ENCODE results near the gene TAPBPL. TPM values are rescaled to one million over a fixed set of nuclear protein-coding genes. Genes with fewer than 3 reads are reported as not detected.

TAPBPL gene, protein sequence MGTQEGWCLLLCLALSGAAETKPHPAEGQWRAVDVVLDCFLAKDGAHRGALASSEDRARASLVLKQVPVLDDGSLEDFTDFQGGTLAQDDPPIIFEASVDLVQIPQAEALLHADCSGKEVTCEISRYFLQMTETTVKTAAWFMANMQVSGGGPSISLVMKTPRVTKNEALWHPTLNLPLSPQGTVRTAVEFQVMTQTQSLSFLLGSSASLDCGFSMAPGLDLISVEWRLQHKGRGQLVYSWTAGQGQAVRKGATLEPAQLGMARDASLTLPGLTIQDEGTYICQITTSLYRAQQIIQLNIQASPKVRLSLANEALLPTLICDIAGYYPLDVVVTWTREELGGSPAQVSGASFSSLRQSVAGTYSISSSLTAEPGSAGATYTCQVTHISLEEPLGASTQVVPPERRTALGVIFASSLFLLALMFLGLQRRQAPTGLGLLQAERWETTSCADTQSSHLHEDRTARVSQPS
- 0.55 TPM for polyA plus RNA-seq (2013, experiment 1 of 2)
- 0.63 TPM for polyA plus RNA-seq (2013, experiment 2 of 2)

DNA sequence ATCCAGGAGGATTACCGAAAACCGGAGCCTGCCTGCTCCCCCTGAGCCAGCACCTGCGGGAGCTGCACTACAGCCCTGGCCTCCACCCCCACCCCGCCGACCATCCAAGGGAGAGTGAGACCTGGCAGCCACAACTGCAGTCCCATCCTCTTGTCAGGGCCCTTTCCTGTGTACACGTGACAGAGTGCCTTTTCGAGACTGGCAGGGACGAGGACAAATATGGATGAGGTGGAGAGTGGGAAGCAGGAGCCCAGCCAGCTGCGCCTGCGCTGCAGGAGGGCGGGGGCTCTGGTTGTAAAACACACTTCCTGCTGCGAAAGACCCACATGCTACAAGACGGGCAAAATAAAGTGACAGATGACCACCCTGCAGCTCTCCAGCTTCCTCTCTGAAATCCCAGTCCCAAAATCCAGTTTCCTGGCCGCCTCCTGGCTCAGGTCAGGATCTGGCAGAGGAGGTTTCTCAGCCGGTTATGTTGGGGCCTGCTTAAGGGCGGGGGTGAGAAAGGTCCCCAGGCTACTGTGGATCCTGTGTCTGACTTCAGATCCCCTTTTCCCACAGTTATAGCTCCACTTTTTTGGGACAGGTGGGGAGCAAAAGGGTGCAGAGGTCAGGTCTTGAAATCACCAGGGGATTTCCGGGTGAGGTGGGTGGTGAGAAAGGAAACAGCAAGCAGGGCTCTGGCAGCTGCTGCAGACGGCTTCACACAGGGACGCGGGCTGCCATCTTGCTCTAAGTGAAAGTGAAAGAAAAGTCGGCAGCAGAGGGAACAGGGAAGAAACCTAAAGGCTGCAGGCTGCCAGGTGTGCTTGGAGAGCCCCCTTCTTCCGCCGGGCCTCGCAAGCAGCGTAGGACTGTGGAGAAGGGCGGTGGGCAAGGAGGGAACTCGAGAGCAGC is at the start of gene TAPBPL:
Gene TAPBPL (plus strand): TSS at position 695 of the 897 bp plus-strand sequence. CDS start 207 bp downstream, outside the sequence.
- H3K27me3 ChIP-seq (ENCODE audit: insufficient read depth, low read length), result no peaks in the 10 kb centered on the region
- peaks cover 38% of the 10 kb centered on the region for H3K4me1 ChIP-seq (ENCODE audit: insufficient read depth, low read length)
- WGBS, result 25% methylated on average over 27 of the region's 27 CpGs
- H3K9ac ChIP-seq (ENCODE audit: low read depth, low read length), result peak within 1 kb of the TSS; percentile 65
- H3K36me3 ChIP-seq (ENCODE audit: insufficient read depth, low read length), result no peaks in the 10 kb centered on the region
- H3K9me3 ChIP-seq (ENCODE audit: insufficient read depth, low read depth, low read length), result no peaks in the 10 kb centered on the region
- H3K4me3 ChIP-seq (ENCODE audit: low read length), result peak within 1 kb of the TSS; percentile 40
- H3K27ac ChIP-seq (ENCODE audit: low read depth, low read length), result peak within 1 kb of the TSS; percentile 90

DNA sequence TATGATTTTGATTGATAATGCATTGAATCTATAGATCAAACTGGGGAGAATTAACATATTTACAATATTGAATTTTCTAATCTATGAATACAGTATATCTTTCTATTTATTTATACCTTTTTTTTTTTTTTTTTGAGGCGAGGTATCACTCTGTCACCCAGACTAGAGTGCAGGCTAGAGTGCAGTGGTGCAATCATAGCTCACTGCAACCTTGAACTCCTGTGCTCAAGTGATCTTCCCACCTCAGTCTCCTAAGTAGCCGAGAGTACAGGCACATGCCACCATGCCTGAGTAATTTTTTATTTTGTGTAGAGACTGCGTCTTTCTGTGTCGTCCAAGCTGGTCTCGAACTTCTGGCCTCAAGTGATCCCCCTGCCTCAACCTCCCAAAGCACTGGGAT is 47.5 kb upstream of the TAPBPL start:
- Histone ChIP-seq H3K36me3 (ENCODE audit: insufficient read depth, low read length) (no peaks in the 10 kb centered on the region), H3K4me1 (ENCODE audit: insufficient read depth, low read length) (no peaks in the 10 kb centered on the region), H3K27ac (ENCODE audit: low read depth, low read length) (no peak overlapping the region), H3K27me3 (ENCODE audit: insufficient read depth, low read length) (no peaks in the 10 kb centered on the region), H3K9me3 (ENCODE audit: insufficient read depth, low read depth, low read length) (no peaks in the 10 kb centered on the region), H3K9ac (ENCODE audit: low read depth, low read length) (no peak overlapping the region), H3K4me3 (ENCODE audit: low read length) (no peak overlapping the region)
- WGBS, result 93% methylated on average over 5 of the region's 5 CpGs

DNA sequence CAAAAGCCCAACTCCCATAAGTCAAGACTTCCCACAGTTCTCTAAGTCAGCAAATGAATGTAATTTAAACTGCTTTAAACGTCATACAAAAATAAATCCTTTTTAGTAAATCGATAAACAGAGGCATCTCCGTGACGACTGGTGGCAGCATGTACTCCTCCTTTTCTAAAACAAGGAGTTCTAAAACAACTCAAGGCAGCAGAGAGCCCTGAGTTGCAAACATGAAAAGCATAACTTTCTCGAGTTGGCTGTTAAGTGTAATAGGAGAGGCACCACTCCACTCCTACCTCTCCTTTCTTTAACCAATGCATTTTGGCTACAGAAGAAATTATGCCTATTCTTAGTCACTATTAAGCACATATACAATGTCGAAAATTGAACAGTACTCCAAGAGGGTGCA is 45.9 kb upstream of the TAPBPL start:
- no peaks in the 10 kb centered on the region for H3K4me1 ChIP-seq (ENCODE audit: insufficient read depth, low read length)
- H3K4me3 ChIP-seq (ENCODE audit: low read length), result no peak overlapping the region
- no peaks in the 10 kb centered on the region for H3K27me3 ChIP-seq (ENCODE audit: insufficient read depth, low read length)
- H3K9me3 ChIP-seq (ENCODE audit: insufficient read depth, low read depth, low read length), result no peaks in the 10 kb centered on the region
- no peak overlapping the region for H3K9ac ChIP-seq (ENCODE audit: low read depth, low read length)
- no peak overlapping the region for H3K27ac ChIP-seq (ENCODE audit: low read depth, low read length)
- 89% methylated on average over 6 of the region's 6 CpGs for WGBS
- H3K36me3 ChIP-seq (ENCODE audit: insufficient read depth, low read length), result no peaks in the 10 kb centered on the region

DNA sequence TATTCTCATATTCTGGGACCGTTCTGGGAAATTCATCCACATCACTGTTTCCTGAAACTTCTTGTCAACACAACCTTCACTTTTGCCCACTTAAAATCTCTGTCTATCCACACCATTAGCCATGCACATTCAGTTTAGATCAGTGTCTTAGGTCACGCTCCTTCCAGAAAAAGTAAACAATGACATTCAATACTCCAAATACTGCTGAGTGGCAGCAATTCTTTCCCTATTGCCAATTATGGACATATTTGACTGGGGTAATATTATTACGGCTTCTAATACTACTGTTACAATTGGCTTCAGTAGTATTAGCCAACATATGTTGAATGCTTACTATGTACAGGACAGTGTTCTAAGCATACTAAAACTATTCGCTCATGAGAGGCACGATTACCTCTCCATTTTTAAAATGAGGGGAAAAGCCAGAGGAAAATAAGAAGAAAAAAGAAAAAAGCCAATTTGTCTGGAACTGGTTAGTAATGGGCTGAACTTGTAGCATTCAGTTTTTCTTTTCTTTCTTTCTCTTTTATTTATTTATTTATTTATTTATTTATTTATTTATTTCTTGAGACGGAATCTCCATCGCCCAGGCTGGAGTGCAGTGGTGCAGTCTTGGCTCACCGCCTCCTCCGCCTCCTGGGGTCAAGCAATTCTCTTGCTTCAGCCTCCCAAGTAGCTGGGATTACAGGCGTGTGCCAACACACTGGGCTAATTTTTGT is 44.4 kb upstream of the TAPBPL start:
- 95% methylated on average over 9 of the region's 10 CpGs for WGBS
- Histone ChIP-seq H3K9me3 (ENCODE audit: insufficient read depth, low read depth, low read length) (no peaks in the 10 kb centered on the region), H3K4me1 (ENCODE audit: insufficient read depth, low read length) (no peaks in the 10 kb centered on the region), H3K27ac (ENCODE audit: low read depth, low read length) (no peak overlapping the region), H3K36me3 (ENCODE audit: insufficient read depth, low read length) (no peaks in the 10 kb centered on the region), H3K4me3 (ENCODE audit: low read length) (no peak overlapping the region), H3K27me3 (ENCODE audit: insufficient read depth, low read length) (no peaks in the 10 kb centered on the region), H3K9ac (ENCODE audit: low read depth, low read length) (no peak overlapping the region)

DNA sequence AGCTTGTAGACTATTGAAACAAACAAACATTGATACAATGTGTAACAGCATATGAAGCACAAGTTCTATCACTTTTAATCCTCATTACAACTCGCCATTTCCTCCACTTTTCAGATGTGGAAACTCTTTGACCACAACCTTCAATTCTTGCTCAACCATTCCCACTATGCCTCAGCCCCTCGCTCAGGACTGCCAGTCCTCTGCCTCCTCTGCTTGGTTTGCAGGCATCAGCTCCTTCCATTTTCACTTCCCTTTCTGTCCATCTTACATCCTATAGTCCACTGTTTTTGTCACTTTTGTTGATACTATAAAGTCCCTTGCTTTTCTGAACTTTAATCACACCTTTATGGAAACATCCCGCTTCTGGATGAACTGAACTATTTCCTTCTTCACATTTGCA is 35.2 kb upstream of the TAPBPL start:
- Histone ChIP-seq H3K9me3 (ENCODE audit: insufficient read depth, low read depth, low read length) (no peaks in the 10 kb centered on the region), H3K9ac (ENCODE audit: low read depth, low read length) (no peak overlapping the region), H3K4me3 (ENCODE audit: low read length) (no peak overlapping the region), H3K27me3 (ENCODE audit: insufficient read depth, low read length) (no peaks in the 10 kb centered on the region), H3K27ac (ENCODE audit: low read depth, low read length) (no peak overlapping the region), H3K4me1 (ENCODE audit: insufficient read depth, low read length) (no peaks in the 10 kb centered on the region), H3K36me3 (ENCODE audit: insufficient read depth, low read length) (no peaks in the 10 kb centered on the region)
- 93% methylated on average over 3 of the region's 3 CpGs for WGBS

DNA sequence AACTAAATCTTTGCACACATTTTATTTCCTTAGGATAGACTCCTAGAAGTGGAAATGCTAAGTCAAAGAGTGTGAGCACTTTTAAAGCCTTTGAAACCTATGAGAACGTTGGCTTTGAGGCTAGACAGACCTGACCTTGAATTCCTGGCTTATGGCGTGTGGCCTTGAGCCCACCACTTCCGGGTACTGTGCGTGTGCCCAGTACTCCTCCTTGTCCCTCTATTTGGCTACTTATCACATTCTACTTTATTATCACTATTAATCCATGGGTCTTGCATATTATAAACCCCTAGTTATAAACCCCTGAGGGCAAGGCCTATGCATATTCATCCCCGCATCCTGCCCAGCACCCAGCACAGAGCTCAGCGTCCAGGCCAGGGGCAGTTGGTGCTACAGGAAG is 33.0 kb upstream of the TAPBPL start:
- Histone ChIP-seq H3K4me1 (ENCODE audit: insufficient read depth, low read length) (0 out of 2 replicates have a peak, but pooled peaks cover 2% of the 10 kb centered on the region), H3K36me3 (ENCODE audit: insufficient read depth, low read length) (no peaks in the 10 kb centered on the region), H3K9ac (ENCODE audit: low read depth, low read length) (no peak overlapping the region), H3K27ac (ENCODE audit: low read depth, low read length) (no peak overlapping the region), H3K9me3 (ENCODE audit: insufficient read depth, low read depth, low read length) (no peaks in the 10 kb centered on the region), H3K4me3 (ENCODE audit: low read length) (no peak overlapping the region), H3K27me3 (ENCODE audit: insufficient read depth, low read length) (no peaks in the 10 kb centered on the region)
- 77% methylated on average over 6 of the region's 6 CpGs for WGBS

DNA sequence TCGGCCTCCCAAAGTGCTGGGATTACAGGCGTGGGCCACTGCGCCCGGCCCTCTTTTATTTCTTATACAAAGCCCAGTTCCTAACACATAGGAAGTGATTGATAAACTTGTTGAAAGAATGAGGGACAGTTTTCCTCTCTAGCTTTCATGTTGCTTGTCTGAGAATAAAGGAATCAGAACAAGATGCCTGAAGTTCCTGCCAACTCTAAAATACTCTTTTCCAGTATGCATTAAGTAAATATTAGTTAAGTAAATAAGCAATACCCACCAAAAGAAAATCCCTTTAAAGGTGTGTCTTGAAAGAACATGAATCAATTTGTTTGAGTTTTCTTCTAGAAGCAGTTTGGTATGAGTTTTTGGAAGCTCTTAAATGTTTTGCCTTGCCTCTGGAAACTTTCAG is 31.5 kb upstream of the TAPBPL start:
- Histone ChIP-seq H3K36me3 (ENCODE audit: insufficient read depth, low read length) (no peaks in the 10 kb centered on the region), H3K27me3 (ENCODE audit: insufficient read depth, low read length) (no peaks in the 10 kb centered on the region), H3K4me1 (ENCODE audit: insufficient read depth, low read length) (0 out of 2 replicates have a peak, but pooled peaks cover 3% of the 10 kb centered on the region), H3K9me3 (ENCODE audit: insufficient read depth, low read depth, low read length) (no peaks in the 10 kb centered on the region), H3K4me3 (ENCODE audit: low read length) (no peak overlapping the region), H3K27ac (ENCODE audit: low read depth, low read length) (no peak overlapping the region), H3K9ac (ENCODE audit: low read depth, low read length) (no peak overlapping the region)
- WGBS, result 88% methylated on average over 4 of the region's 4 CpGs

DNA sequence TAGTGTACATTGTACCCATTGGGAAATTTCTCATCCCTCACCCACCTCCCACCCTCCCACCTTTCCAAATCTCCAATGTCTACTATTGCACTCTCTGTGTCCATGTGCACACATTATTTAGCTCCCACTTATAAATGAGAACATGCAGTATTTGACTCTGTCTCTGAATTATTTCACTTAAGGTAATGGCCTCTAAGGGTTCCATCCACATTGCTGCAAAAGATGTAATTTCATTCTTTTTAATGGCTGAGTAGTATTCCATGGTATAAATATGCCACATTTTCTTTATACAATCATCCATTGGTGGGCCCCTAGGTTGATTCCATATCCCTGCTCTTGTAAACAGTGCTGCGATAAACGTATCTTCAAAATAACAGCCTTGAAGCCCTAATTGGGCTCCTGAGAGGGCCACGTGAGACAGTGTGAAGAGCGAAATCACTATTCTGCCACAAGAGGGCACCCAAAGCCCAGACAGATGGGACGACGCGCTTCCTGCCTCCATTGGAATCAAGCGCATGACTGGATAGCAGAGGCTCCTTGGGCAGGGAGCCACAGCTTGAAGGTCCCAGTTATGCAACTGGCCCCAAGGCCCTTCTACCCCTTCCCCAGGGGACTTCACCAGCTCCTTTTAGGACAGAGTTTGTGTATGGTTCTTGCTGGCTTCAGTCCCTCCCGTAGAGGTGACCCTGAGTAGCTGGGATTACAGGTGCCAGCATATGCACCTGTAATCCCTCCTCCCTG is 28.4 kb upstream of the TAPBPL start:
- WGBS, result 22% methylated on average over 9 of the region's 9 CpGs
- Histone ChIP-seq H3K36me3 (ENCODE audit: insufficient read depth, low read length) (no peaks in the 10 kb centered on the region), H3K9me3 (ENCODE audit: insufficient read depth, low read depth, low read length) (no peaks in the 10 kb centered on the region), H3K9ac (ENCODE audit: low read depth, low read length) (no peak overlapping the region), H3K4me1 (ENCODE audit: insufficient read depth, low read length) (0 out of 2 replicates have a peak, but pooled peaks cover 3% of the 10 kb centered on the region), H3K4me3 (ENCODE audit: low read length) (no peak overlapping the region), H3K27me3 (ENCODE audit: insufficient read depth, low read length) (no peaks in the 10 kb centered on the region), H3K27ac (ENCODE audit: low read depth, low read length) (no peak overlapping the region)

DNA sequence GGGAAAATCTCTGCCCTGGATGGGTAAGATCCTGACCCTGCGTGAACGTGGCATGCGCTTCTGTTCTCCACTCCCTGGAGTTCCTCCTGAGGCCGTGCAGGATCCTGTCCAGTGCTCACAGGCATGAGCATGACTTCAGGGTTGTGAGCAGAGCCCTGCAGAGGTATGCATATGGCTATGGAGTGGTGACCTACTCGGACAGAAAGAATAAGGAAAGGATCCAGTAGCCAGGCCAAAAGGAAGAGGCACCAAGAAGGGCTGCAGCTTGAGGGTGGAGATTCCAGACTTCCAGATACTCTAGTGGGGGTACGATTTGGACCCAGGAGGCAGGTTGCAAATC is 27.9 kb upstream of the TAPBPL start:
- Histone ChIP-seq H3K27me3 (ENCODE audit: insufficient read depth, low read length) (no peaks in the 10 kb centered on the region), H3K9ac (ENCODE audit: low read depth, low read length) (no peak overlapping the region), H3K27ac (ENCODE audit: low read depth, low read length) (no peak overlapping the region), H3K9me3 (ENCODE audit: insufficient read depth, low read depth, low read length) (no peaks in the 10 kb centered on the region), H3K4me1 (ENCODE audit: insufficient read depth, low read length) (0 out of 2 replicates have a peak, but pooled peaks cover 3% of the 10 kb centered on the region), H3K4me3 (ENCODE audit: low read length) (no peak overlapping the region), H3K36me3 (ENCODE audit: insufficient read depth, low read length) (no peaks in the 10 kb centered on the region)
- WGBS, result 80% methylated on average over 6 of the region's 6 CpGs

DNA sequence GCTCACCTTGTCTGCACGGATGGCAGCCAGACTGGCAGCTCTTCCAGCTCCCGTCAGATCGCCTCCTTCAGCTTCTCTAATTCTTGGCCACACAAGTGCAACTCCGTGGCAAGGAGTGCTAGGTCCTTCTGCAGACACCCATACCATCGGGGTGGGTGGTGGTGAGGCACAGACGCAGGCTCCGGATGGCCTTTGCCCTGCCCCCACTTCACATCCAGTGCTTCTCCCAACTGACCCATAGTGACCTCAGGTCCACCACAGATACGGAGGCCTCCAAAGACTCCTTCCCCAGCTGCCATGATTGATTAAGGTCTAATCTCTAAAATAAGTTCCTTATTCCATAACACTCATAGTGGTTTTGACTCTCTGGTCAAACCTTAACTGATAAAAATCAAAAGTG is 27.0 kb upstream of the TAPBPL start:
- Histone ChIP-seq H3K4me1 (ENCODE audit: insufficient read depth, low read length) (0 out of 2 replicates have a peak, but pooled peaks cover 3% of the 10 kb centered on the region), H3K9ac (ENCODE audit: low read depth, low read length) (no peak overlapping the region), H3K36me3 (ENCODE audit: insufficient read depth, low read length) (no peaks in the 10 kb centered on the region), H3K4me3 (ENCODE audit: low read length) (no peak overlapping the region), H3K9me3 (ENCODE audit: insufficient read depth, low read depth, low read length) (no peaks in the 10 kb centered on the region), H3K27ac (ENCODE audit: low read depth, low read length) (no peak overlapping the region), H3K27me3 (ENCODE audit: insufficient read depth, low read length) (no peaks in the 10 kb centered on the region)
- 91% methylated on average over 8 of the region's 8 CpGs for WGBS
